Diencephalon (tissue), 1 donor: ENCODE measurements around the gene TRMT10A. TPM values are rescaled to one million over a fixed set of nuclear protein-coding genes. Genes with fewer than 3 reads are reported as not detected.

Experiments
- total RNA-seq: library from RNA; depleted of rRNA; stranded (reverse); fragments of >200 nt; gene quantifications from one replicate; pipeline ENCODE4 v1.2.3, GENCODE V29; 2014

Gene TRMT10A, protein sequence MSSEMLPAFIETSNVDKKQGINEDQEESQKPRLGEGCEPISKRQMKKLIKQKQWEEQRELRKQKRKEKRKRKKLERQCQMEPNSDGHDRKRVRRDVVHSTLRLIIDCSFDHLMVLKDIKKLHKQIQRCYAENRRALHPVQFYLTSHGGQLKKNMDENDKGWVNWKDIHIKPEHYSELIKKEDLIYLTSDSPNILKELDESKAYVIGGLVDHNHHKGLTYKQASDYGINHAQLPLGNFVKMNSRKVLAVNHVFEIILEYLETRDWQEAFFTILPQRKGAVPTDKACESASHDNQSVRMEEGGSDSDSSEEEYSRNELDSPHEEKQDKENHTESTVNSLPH
- total RNA-seq: 5.8 TPM

DNA sequence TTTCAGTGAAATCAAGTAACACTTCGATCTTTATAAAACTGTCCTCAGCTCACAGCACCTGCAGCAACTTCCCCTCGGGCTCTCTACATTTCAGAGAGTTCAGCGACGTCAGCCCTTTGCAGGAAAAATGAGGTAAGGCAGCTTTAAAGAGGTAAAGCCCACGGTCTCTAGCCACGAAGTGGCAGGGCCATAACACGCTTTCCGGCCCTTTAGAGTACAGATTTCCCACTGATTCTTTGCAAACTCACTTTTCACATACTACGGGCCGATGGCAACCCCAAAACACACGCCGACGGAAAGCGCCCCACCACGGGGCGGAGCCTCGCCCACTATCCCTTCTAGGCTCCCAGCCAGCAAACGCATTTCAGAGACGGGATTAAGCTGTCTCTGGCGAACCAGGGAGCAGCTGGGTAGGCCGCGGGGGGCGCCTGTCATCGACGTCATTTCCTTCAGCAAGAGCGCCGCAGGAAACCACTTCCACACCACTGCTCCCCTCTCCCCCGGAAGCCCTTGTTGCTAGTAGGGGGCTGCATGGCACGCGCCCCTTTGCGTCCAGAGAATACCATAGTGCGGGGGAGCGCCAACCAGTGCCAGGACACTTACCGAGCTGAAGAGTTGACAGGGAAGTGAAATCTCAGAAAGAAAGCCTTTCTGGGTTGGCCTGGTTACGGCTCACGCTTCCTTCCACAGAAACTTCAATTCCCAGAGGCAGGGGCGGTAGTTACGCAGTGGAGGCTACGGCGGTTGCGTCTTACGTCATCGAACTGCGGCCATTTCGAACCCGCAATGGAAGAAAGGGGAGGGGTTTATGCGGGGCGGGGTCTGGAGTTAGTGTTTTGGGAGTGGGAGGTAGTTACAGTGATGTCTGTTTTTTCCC is at the start of gene TRMT10A:
Gene TRMT10A (minus strand): TSS at position 730 of the 877 bp plus-strand sequence. CDS start 4,701 bp downstream, outside the sequence.

DNA sequence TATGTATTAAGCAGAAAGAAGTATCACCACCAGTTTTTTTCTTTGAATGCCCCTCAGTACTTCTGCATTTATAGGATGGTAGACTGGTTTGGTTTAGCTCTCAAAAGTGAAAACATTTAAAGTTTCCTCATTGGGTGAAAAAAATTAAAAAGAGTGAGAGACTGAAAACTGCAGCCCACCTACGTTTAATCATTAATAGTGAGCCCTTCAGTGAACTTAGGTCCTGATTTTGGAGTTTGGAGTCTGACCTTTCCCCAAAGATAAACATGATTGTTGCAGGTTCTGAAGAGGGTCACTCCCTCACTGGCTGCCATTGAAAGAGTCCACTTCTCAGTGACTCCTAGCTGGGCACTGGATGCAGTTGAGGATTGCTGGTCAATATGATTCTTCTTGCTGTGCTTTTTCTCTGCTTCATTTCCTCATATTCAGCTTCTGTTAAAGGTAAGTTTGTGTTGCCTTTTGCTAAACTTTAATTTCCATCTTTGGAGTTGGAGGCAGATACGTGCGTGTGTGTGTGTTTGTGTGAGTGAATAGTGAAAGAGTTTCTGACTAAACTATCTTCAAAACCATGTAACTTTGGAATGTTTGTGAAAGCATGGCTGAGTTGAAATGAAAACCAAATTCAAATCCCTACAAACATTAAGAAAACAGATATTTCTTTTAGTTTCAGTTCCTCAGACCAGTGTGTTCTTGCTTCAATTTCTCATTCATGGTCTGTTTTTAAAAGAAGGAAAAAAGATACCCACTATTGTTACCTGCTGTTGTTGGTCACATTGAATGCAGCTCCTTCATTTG is 10.9 kb upstream of the TRMT10A start, which contains the start of gene MTTP:
Gene MTTP (plus strand): TSS at position 295 of the 795 bp plus-strand sequence. CDS start 86 bp downstream, at position 381.

DNA sequence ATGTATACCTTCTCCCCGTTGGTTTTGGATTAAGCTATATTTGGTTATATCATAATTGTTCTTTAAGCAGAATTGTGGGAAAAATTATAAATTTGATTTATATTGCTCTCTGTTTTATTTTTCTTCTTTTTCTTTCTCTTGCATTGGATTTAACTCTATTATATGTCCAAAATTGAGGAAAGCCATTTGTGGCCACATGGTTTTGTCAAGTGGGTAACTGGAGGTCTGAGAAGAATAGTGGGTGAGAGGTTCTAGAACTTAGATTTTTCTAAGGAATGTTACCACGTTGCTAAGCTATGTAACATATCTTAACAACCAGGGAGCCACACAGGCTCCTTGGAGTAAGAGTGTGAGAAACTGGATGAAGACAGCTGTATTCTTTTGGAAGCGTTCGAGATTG is 53.1 kb downstream of the TRMT10A start, which contains the start of gene C4orf17:
Gene C4orf17 (plus strand): TSS at position 301 of the 400 bp plus-strand sequence. CDS start 2,061 bp downstream, outside the sequence.

Other genes with a start within 250 kb of the TRMT10A start
- gene ADH1B, start 242.6 kb downstream of the TRMT10A start, total RNA-seq: 0.23 TPM
- gene ADH1C, start 211.3 kb downstream of the TRMT10A start, total RNA-seq: not detected
- gene ADH7, start 128.7 kb downstream of the TRMT10A start, total RNA-seq: not detected
- gene C4orf17, start 53.0 kb downstream of the TRMT10A start, total RNA-seq: not detected
- gene MTTP, start 10.8 kb upstream of the TRMT10A start, total RNA-seq: 3.9 TPM
- gene C4orf54, start 93.8 kb upstream of the TRMT10A start, total RNA-seq: under 0.01 TPM